BE2C (cell line): ENCODE data around the gene SPIRE1.

Experiments used
- DNase-seq: peaks from one replicate; pipeline ENCODE4 v3.0.0-alpha.2; 2020
- H3K27me3 ChIP-seq: fragments of 250-450 bp; sonication (Bioruptor Pico); 2 replicates; pipeline ENCODE4 v1.5.1; 2020; ENCODE audit warnings: mild to moderate bottlenecking
- H3K36me3 ChIP-seq: fragments of 250-450 bp; sonication (Bioruptor Pico); 2 replicates; pipeline ENCODE4 v1.5.1; 2020; ENCODE audit warnings: mild to moderate bottlenecking
- H3K4me1 ChIP-seq: fragments of 250-450 bp; sonication (Bioruptor Pico); 2 replicates; pipeline ENCODE4 v1.5.1; 2020
- H3K4me3 ChIP-seq: 2 replicates; pipeline ENCODE4 v1.5.1; 2011; ENCODE audit warnings: low read depth, low read length
- H3K9me3 ChIP-seq: fragments of 250-450 bp; sonication (Bioruptor Pico); 2 replicates; pipeline ENCODE4 v1.5.1; 2020
- CTCF ChIP-seq: IDR thresholded peaks from 2 replicates; pipeline ENCODE4 v1.5.1; 2012; ENCODE audit warnings: mild to moderate bottlenecking, low read depth, low read length

The SPIRE1 gene

GRCh38 chr18:12615748-12616147, 42.2 kb downstream of the SPIRE1 start:
- no peak for TF ChIP-seq CTCF
- Histone ChIP-seq H3K4me3 (no peak overlapping the region), H3K9me3 (no peaks in the 10 kb centered on the region), H3K27me3 (no peaks in the 10 kb centered on the region), H3K4me1 (no peaks in the 10 kb centered on the region), H3K36me3 (no peaks in the 10 kb centered on the region)
- no peak for DNase-seq

- DNase-seq: no peak
- Histone ChIP-seq H3K36me3 (no peaks in the 10 kb centered on the region), H3K4me1 (no peaks in the 10 kb centered on the region), H3K4me3 (no peak overlapping the region), H3K9me3 (no peaks in the 10 kb centered on the region), H3K27me3 (no peaks in the 10 kb centered on the region)
- no peak for TF ChIP-seq CTCF
These were observed 49.6 kb downstream of the SPIRE1 start for GRCh38 chr18:12608301-12608700.

- Histone ChIP-seq H3K36me3 (no peaks in the 10 kb centered on the region), H3K9me3 (no peaks in the 10 kb centered on the region), H3K27me3 (no peaks in the 10 kb centered on the region), H3K4me3 (no peak overlapping the region), H3K4me1 (no peaks in the 10 kb centered on the region)
- no peak for DNase-seq
- no peak for TF ChIP-seq CTCF
These were observed 51.2 kb downstream of the SPIRE1 start for GRCh38 chr18:12606592-12607315.

GRCh38 chr18:12604445-12605007, 53.4 kb downstream of the SPIRE1 start:
- Histone ChIP-seq H3K9me3 (no peaks in the 10 kb centered on the region), H3K36me3 (no peaks in the 10 kb centered on the region), H3K27me3 (no peaks in the 10 kb centered on the region), H3K4me3 (no peak overlapping the region), H3K4me1 (no peaks in the 10 kb centered on the region)
- TF ChIP-seq CTCF: no peak
- DNase-seq: no peak

- no peak for TF ChIP-seq CTCF
- Histone ChIP-seq H3K27me3 (no peaks in the 10 kb centered on the region), H3K9me3 (no peaks in the 10 kb centered on the region), H3K4me3 (no peak overlapping the region), H3K4me1 (no peaks in the 10 kb centered on the region), H3K36me3 (no peaks in the 10 kb centered on the region)
- no peak for DNase-seq
These were observed 57.9 kb downstream of the SPIRE1 start for GRCh38 chr18:12599966-12600365.

- no peak for DNase-seq
- Histone ChIP-seq H3K27me3 (no peaks in the 10 kb centered on the region), H3K4me1 (no peaks in the 10 kb centered on the region), H3K9me3 (no peaks in the 10 kb centered on the region), H3K4me3 (no peak overlapping the region), H3K36me3 (no peaks in the 10 kb centered on the region)
- TF ChIP-seq CTCF: no peak
These were observed 58.4 kb downstream of the SPIRE1 start for GRCh38 chr18:12599543-12599942.
